Measurements from ENCODE around the gene SERTAD4. TPM values are rescaled to one million over a fixed set of nuclear protein-coding genes. Genes with fewer than 3 reads are reported as not detected.
A peak's percentile ranks its signal among the peaks of the same experiment; 100 is the strongest.

SERTAD4 gene
- total RNA-seq, 1 experiment from 2014 or later: 3.9 TPM

DNA sequence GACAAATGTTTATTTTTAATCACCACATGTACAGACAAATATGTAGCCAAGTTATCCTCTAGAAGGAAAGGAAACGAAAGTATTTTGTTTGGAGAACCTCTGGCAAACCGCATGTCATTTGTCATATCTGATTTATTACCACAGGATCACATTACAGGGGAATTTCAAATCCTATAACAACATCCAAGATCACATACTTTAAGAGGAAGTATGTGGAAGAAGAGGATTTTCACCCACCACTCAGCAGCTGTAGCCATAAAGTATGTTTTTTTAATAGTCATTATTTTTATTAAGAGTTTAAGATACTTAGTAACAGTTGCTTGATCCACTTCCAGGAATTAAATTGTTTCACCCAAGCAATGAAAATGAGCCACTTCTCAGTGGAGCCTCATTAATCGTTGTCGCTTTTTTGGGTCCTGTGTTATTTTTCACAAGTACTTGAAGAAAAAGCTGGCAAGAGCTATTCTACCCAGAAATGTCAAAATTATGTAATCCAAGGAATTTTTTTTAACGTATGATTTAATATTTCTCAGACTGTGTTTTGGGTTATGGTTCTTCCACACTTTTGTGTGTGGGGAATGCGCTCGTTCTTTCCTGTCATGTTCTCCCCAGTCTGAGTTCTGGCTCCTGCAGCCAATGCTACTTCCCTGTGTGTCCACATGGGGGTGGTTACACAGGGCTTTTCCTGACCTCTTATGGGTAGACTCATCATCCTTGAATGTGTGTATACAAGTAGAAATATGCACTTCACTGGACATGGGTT, 6.9 kb downstream of the SERTAD4 start:
- Mint-ChIP-seq H3K36me3 (ENCODE audit: insufficient read depth in 1 of 3, low read depth in 3 of 3) (no peaks in the 10 kb centered on the region), H3K9me3 (no peaks in the 10 kb centered on the region), H3K27me3 (ENCODE audit: low read depth) (peaks cover 25% of the 10 kb centered on the region), H3K27ac (no peak overlapping the region), H3K4me3 (no peak overlapping the region), H3K4me1 (peaks cover 12 to 33% of the 10 kb centered on the region in 2 experiments)
- Histone ChIP-seq H4K5ac (ENCODE audit: insufficient read length, low read depth, low read length) (no peak overlapping the region), H2BK12ac (ENCODE audit: insufficient read length, low read depth, low read length) (no peak overlapping the region), H3K9me3 (ENCODE audit: control insufficient read depth, low read depth, low read length) (no peaks in the 10 kb centered on the region), H2AK5ac (ENCODE audit: insufficient read length, low read length) (no peak overlapping the region), H3K27me3 (ENCODE audit: insufficient read depth, low read length) (no peaks in the 10 kb centered on the region; the same call in 1 of the 2 replicates), H3K23me2 (ENCODE audit: insufficient read length, low read depth, low read length, poor library complexity, severe bottlenecking) (no peaks in the 10 kb centered on the region), H4K20me1 (ENCODE audit: control insufficient read depth, insufficient read depth, insufficient read length) (no peaks in the 10 kb centered on the region), H3T11ph (ENCODE audit: low read length) (no peak overlapping the region), H2AFZ (ENCODE audit: low read length) (no peak overlapping the region), H2BK120ac (ENCODE audit: low read depth, low read length, poor library complexity, severe bottlenecking) (no peak overlapping the region), H3K23ac (ENCODE audit: insufficient read length, low read depth, low read length) (no peak overlapping the region), H3K9ac (ENCODE audit: extremely low read depth, insufficient read length, low read length) (no peak overlapping the region), H3K4me1 (ENCODE audit: insufficient read depth, low read length) (peaks cover 6% of the 10 kb centered on the region; the same call in 1 of the 2 replicates), H3K79me1 (ENCODE audit: insufficient read depth, low read depth, low read length, poor library complexity, severe bottlenecking) (no peaks in the 10 kb centered on the region), H2BK5ac (ENCODE audit: insufficient read length, low read length) (no peak overlapping the region), H3K79me2 (ENCODE audit: insufficient read depth, low read length) (no peaks in the 10 kb centered on the region), H2BK15ac (ENCODE audit: low read depth, low read length) (no peak overlapping the region), H3K4me2 (ENCODE audit: insufficient read depth, insufficient read length, low read length) (no peak overlapping the region), H2BK20ac (ENCODE audit: low read depth, low read length, poor library complexity, severe bottlenecking) (no peak overlapping the region), H3K18ac (ENCODE audit: insufficient read length, low read depth, low read length) (no peak overlapping the region), H3K4ac (ENCODE audit: low read depth, low read length) (no peak overlapping the region), H4K8ac (replicated peaks; ENCODE audit: insufficient read length, low read depth, low read length) (no peak overlapping the region), H3K56ac (ENCODE audit: insufficient read length, low read depth, low read length) (no peak overlapping the region), H4K91ac (ENCODE audit: insufficient read length, low read depth, low read length) (no peak overlapping the region), H3K14ac (ENCODE audit: insufficient read depth, low read length) (no peak overlapping the region), H3K27ac (ENCODE audit: insufficient read length, low read depth, low read length) (no peak overlapping the region)
- WGBS (ENCODE audit: extremely low coverage, insufficient read length, low lambda C conversion rate): no CpG with 5 or more reads among the region's 7 CpGs
- DNase-seq: no peak
- TF ChIP-seq, protein P1, sequence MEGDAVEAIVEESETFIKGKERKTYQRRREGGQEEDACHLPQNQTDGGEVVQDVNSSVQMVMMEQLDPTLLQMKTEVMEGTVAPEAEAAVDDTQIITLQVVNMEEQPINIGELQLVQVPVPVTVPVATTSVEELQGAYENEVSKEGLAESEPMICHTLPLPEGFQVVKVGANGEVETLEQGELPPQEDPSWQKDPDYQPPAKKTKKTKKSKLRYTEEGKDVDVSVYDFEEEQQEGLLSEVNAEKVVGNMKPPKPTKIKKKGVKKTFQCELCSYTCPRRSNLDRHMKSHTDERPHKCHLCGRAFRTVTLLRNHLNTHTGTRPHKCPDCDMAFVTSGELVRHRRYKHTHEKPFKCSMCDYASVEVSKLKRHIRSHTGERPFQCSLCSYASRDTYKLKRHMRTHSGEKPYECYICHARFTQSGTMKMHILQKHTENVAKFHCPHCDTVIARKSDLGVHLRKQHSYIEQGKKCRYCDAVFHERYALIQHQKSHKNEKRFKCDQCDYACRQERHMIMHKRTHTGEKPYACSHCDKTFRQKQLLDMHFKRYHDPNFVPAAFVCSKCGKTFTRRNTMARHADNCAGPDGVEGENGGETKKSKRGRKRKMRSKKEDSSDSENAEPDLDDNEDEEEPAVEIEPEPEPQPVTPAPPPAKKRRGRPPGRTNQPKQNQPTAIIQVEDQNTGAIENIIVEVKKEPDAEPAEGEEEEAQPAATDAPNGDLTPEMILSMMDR (conservative IDR thresholded peaks at IDR 0.05): peak; percentile 72

All from H9 (cell line).